HepG2 (cell line): ENCODE data around the gene PSMD3. TPM values are rescaled to one million over a fixed set of nuclear protein-coding genes. Genes with fewer than 3 reads are reported as not detected.
A peak's percentile ranks its signal among the peaks of the same experiment; 100 is the strongest.

Experiments used
- BORCS8-MEF2B ChIP-seq: sonication (generic); formaldehyde crosslinking; IDR thresholded peaks from 2 replicates; pipeline ENCODE4 v1.8.0; 2022; ENCODE audit warnings: mild to moderate bottlenecking, missing genetic modification reagents
- EEA1 ChIP-seq: sonication (generic); formaldehyde crosslinking; IDR thresholded peaks from 2 replicates; pipeline ENCODE4 v1.5.1; 2020; ENCODE audit warnings: mild to moderate bottlenecking, missing genetic modification reagents, borderline replicate concordance
- ETV6 ChIP-seq: sonication (generic); formaldehyde crosslinking; conservative IDR thresholded peaks from 2 replicates; pipeline ENCODE4 v1.4.0; 2020; ENCODE audit warnings: missing genetic modification reagents
- HMGA1 ChIP-seq: sonication (generic); formaldehyde crosslinking; conservative IDR thresholded peaks from 2 replicates; pipeline ENCODE4 v1.4.0; 2020; ENCODE audit warnings: missing genetic modification reagents
- PTBP1 ChIP-seq: fragments of 200-400 bp; formaldehyde crosslinking; IDR thresholded peaks from 2 replicates; pipeline ENCODE4 v1.6.1; 2018; ENCODE audit warnings: low read length, low read depth; ENCODE audit not compliant: poor library complexity, severe bottlenecking
- SALL2 ChIP-seq: sonication (generic); formaldehyde crosslinking; IDR thresholded peaks from 2 replicates; pipeline ENCODE4 v1.8.1; 2023; ENCODE audit warnings: mild to moderate bottlenecking, missing genetic modification reagents, inconsistent platforms
- SP2 ChIP-seq: sonication (generic); formaldehyde crosslinking; IDR thresholded peaks from 2 replicates; pipeline ENCODE4 v1.5.1; 2020; ENCODE audit warnings: mild to moderate bottlenecking, missing genetic modification reagents
- SRY ChIP-seq: sonication (generic); formaldehyde crosslinking; IDR thresholded peaks from 2 replicates; pipeline ENCODE4 v1.8.0; 2022; ENCODE audit warnings: mild to moderate bottlenecking, missing genetic modification reagents
- THYN1 ChIP-seq: sonication (generic); formaldehyde crosslinking; IDR thresholded peaks from 2 replicates; pipeline ENCODE4 v1.8.1; 2023; ENCODE audit warnings: low read depth, mild to moderate bottlenecking, moderate library complexity, missing genetic modification reagents, borderline replicate concordance
- TRIM24 ChIP-seq: sonication (generic); formaldehyde crosslinking; IDR thresholded peaks from 2 replicates; pipeline ENCODE4 v1.8.0; 2022; ENCODE audit warnings: mild to moderate bottlenecking, missing genetic modification reagents
- ZBTB42 ChIP-seq: sonication (generic); formaldehyde crosslinking; IDR thresholded peaks from 2 replicates; pipeline ENCODE4 v1.5.0; 2020; ENCODE audit warnings: mild to moderate bottlenecking, missing genetic modification reagents
- ZNF160 ChIP-seq: sonication (generic); formaldehyde crosslinking; IDR thresholded peaks from 2 replicates; pipeline ENCODE4 v1.8.0; 2022; ENCODE audit warnings: mild to moderate bottlenecking, inconsistent platforms, missing genetic modification reagents
- ZNF326 ChIP-seq: sonication (generic); formaldehyde crosslinking; IDR thresholded peaks from 2 replicates; pipeline ENCODE4 v1.4.0; 2020; ENCODE audit warnings: missing genetic modification reagents, borderline replicate concordance
- ZNF446 ChIP-seq: sonication (generic); formaldehyde crosslinking; IDR thresholded peaks from 2 replicates; pipeline ENCODE4 v1.5.0; 2020; ENCODE audit warnings: mild to moderate bottlenecking, missing genetic modification reagents
- ZNF510 ChIP-seq: sonication (generic); formaldehyde crosslinking; IDR thresholded peaks from 2 replicates; pipeline ENCODE4 v1.4.0; 2020; ENCODE audit warnings: low read depth, mild to moderate bottlenecking, missing genetic modification reagents
- polyA plus RNA-seq, 8 experiments: library from polyadenylated mRNA; depleted of rRNA in 3 of 8; stranded (reverse) in 7 of 8; unstranded in 1 of 8; fragments of >200 nt; fragmentation: Illumina TruSeq in 4 of 8; extraction: Trizol in 4 of 8; gene quantifications; 2 replicates each; pipeline versions ENCODE4 v1.2.1 to v1.2.3, GENCODE V29; 2011 to 2016; ENCODE audit warnings: low read depth in 4 of 8, missing spikeins in 1 of 8, mixed read lengths in 1 of 8; ENCODE audit not compliant: insufficient read depth in 1 of 8
- total RNA-seq, 5 experiments: library from RNA; depleted of rRNA; stranded (reverse); fragments of >200 nt; fragmentation: Illumina TruSeq; extraction: Trizol; gene quantifications; 2 replicates each; pipeline ENCODE4 v1.2.3, GENCODE V29; 2016; ENCODE audit warnings: low read depth in 1 of 5
- TF ChIP-seq, protein P1 (sequence below): sonication (generic); formaldehyde crosslinking; IDR thresholded peaks from 2 replicates; pipeline ENCODE4 v1.4.0; 2020; ENCODE audit warnings: low read depth, missing genetic modification reagents
- TF ChIP-seq, protein P2 (sequence below): sonication (generic); formaldehyde crosslinking; IDR thresholded peaks from 2 replicates; pipeline ENCODE4 v1.4.0; 2020; ENCODE audit warnings: missing genetic modification reagents
- TF ChIP-seq, protein P3 (sequence below): sonication (generic); formaldehyde crosslinking; IDR thresholded peaks from 2 replicates; pipeline ENCODE4 v1.4.0; 2020; ENCODE audit warnings: missing genetic modification reagents, mild to moderate bottlenecking, borderline replicate concordance
- TF ChIP-seq, protein P4 (sequence below): sonication (generic); formaldehyde crosslinking; IDR thresholded peaks from 2 replicates; pipeline ENCODE4 v1.5.1; 2020; ENCODE audit warnings: mild to moderate bottlenecking, missing genetic modification reagents, borderline replicate concordance

The PSMD3 gene
- total and polyA plus RNA-seq, 2 of the 13 experiments (the other 11 are each of a cell fraction or from before 2014, with no cell fraction given), result 97.4 to 146 TPM

DNA sequence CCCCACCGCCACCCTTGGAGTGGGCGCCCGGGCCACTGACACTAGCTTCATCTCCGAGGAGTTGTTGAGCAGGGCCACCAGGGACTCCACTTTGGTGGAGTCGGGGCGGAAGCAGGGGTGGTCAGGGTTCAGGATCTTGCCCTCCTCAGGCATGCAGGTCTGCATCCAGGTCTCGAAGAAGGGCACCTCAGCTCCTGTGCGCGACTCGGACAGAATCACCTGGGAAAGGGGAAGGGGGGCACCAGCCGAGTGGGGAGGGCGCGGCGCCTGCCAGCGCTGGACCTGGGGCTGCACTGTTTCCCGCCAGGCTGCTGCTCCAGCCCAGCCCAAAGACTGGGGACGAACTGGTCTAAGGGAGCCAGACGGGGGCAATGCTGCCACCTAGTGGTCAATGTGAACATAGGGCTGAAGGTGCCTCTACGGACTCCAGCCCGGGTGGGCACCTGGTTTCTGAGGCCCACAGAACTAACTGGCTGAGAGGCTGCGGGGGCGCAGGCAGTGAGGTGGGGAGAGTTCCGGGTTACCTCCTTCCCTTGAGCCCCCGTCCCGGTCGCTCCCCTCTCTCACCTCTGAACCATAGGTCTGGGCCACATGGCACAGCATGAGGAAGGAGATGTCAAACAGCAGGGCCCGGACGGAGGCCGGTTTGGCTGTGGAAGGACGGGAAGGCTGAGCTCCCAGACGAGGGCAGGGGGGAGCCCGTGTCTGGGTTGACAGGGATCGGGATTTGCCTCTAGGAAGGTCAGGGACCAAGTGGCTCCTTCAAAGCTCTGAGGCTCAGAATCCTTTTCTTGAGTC lies 46.4 kb downstream of the PSMD3 start (continued):
- TF ChIP-seq EEA1 (CRISPR knock-in tag), result no peak
- TF ChIP-seq TRIM24 (CRISPR knock-in tag), result no peak
- TF ChIP-seq, protein P1, sequence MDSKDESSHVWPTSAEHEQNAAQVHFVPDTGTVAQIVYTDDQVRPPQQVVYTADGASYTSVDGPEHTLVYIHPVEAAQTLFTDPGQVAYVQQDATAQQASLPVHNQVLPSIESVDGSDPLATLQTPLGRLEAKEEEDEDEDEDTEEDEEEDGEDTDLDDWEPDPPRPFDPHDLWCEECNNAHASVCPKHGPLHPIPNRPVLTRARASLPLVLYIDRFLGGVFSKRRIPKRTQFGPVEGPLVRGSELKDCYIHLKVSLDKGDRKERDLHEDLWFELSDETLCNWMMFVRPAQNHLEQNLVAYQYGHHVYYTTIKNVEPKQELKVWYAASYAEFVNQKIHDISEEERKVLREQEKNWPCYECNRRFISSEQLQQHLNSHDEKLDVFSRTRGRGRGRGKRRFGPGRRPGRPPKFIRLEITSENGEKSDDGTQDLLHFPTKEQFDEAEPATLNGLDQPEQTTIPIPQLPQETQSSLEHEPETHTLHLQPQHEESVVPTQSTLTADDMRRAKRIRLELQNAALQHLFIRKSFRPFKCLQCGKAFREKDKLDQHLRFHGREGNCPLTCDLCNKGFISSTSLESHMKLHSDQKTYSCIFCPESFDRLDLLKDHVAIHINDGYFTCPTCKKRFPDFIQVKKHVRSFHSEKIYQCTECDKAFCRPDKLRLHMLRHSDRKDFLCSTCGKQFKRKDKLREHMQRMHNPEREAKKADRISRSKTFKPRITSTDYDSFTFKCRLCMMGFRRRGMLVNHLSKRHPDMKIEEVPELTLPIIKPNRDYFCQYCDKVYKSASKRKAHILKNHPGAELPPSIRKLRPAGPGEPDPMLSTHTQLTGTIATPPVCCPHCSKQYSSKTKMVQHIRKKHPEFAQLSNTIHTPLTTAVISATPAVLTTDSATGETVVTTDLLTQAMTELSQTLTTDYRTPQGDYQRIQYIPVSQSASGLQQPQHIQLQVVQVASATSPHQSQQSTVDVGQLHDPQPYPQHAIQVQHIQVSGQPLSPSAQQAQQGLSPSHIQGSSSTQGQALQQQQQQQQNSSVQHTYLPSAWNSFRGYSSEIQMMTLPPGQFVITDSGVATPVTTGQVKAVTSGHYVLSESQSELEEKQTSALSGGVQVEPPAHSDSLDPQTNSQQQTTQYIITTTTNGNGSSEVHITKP (CRISPR knock-in tag), result no peak
- TF ChIP-seq, protein P2, sequence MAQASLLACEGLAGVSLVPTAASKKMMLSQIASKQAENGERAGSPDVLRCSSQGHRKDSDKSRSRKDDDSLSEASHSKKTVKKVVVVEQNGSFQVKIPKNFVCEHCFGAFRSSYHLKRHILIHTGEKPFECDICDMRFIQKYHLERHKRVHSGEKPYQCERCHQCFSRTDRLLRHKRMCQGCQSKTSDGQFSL (CRISPR knock-in tag), result no peak
- TF ChIP-seq ZBTB42 (CRISPR knock-in tag), result no peak
- TF ChIP-seq ZNF160 (CRISPR knock-in tag), result no peak
- no peak for TF ChIP-seq THYN1
- TF ChIP-seq, protein P3, sequence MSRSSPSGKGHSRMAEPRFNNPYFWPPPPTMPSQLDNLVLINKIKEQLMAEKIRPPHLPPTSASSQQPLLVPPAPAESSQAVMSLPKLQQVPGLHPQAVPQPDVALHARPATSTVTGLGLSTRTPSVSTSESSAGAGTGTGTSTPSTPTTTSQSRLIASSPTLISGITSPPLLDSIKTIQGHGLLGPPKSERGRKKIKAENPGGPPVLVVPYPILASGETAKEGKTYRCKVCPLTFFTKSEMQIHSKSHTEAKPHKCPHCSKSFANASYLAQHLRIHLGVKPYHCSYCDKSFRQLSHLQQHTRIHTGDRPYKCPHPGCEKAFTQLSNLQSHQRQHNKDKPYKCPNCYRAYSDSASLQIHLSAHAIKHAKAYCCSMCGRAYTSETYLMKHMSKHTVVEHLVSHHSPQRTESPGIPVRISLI (CRISPR knock-in tag), result no peak
- TF ChIP-seq SALL2 (CRISPR knock-in tag), result no peak
- TF ChIP-seq ZNF446 (CRISPR knock-in tag), result no peak
- no peak for TF ChIP-seq SP2
- TF ChIP-seq ZNF326 (CRISPR knock-in tag), result no peak
- no peak for TF ChIP-seq HMGA1 (CRISPR knock-in tag)
- TF ChIP-seq, protein P4, sequence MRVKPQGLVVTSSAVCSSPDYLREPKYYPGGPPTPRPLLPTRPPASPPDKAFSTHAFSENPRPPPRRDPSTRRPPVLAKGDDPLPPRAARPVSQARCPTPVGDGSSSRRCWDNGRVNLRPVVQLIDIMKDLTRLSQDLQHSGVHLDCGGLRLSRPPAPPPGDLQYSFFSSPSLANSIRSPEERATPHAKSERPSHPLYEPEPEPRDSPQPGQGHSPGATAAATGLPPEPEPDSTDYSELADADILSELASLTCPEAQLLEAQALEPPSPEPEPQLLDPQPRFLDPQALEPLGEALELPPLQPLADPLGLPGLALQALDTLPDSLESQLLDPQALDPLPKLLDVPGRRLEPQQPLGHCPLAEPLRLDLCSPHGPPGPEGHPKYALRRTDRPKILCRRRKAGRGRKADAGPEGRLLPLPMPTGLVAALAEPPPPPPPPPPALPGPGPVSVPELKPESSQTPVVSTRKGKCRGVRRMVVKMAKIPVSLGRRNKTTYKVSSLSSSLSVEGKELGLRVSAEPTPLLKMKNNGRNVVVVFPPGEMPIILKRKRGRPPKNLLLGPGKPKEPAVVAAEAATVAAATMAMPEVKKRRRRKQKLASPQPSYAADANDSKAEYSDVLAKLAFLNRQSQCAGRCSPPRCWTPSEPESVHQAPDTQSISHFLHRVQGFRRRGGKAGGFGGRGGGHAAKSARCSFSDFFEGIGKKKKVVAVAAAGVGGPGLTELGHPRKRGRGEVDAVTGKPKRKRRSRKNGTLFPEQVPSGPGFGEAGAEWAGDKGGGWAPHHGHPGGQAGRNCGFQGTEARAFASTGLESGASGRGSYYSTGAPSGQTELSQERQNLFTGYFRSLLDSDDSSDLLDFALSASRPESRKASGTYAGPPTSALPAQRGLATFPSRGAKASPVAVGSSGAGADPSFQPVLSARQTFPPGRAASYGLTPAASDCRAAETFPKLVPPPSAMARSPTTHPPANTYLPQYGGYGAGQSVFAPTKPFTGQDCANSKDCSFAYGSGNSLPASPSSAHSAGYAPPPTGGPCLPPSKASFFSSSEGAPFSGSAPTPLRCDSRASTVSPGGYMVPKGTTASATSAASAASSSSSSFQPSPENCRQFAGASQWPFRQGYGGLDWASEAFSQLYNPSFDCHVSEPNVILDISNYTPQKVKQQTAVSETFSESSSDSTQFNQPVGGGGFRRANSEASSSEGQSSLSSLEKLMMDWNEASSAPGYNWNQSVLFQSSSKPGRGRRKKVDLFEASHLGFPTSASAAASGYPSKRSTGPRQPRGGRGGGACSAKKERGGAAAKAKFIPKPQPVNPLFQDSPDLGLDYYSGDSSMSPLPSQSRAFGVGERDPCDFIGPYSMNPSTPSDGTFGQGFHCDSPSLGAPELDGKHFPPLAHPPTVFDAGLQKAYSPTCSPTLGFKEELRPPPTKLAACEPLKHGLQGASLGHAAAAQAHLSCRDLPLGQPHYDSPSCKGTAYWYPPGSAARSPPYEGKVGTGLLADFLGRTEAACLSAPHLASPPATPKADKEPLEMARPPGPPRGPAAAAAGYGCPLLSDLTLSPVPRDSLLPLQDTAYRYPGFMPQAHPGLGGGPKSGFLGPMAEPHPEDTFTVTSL, result no peak
- no peak for TF ChIP-seq ETV6
- TF ChIP-seq ZNF510 (CRISPR knock-in tag), result no peak
- peak; percentile 50; the same call in 1 of the 2 replicates for TF ChIP-seq BORCS8-MEF2B (CRISPR knock-in tag)
- TF ChIP-seq SRY (CRISPR knock-in tag), result no peak
- no peak for TF ChIP-seq PTBP1
